HEK293 (cell line): ENCODE measurements around the gene EYA2.

ENCODE experiments used
- KLF16 ChIP-seq: fragments of 450-650 bp; formaldehyde crosslinking; IDR thresholded peaks from 2 replicates; pipeline ENCODE4 v1.5.1; 2017; ENCODE audit warnings: missing biosample characterization, missing genetic modification characterization
- TF ChIP-seq, protein P1 (sequence below): fragments of 450-650 bp; formaldehyde crosslinking; IDR thresholded peaks from 2 replicates; pipeline ENCODE4 v1.5.1; 2016; ENCODE audit warnings: missing biosample characterization, missing genetic modification characterization

DNA sequence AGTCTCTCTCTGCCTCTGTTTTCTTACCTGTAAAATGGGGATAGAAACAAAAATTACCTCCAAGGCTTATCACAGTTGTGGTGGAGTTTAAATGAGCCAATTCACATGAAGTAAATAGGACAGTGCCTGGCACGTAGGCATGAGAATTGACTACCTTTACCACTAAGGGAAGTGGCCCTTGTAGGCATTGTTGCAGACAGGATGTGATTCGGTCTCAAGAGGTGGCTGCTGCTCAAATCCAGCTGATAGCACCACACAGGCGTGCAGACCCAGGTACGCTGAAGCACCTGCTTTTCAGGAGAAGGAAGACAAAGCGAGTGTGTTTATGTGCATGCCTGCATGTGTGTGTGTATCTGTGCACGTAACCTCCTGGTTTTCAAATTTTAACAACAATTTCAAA is 108.6 kb downstream of the EYA2 start:
- TF ChIP-seq KLF16 = no peak
- TF ChIP-seq, protein P1, sequence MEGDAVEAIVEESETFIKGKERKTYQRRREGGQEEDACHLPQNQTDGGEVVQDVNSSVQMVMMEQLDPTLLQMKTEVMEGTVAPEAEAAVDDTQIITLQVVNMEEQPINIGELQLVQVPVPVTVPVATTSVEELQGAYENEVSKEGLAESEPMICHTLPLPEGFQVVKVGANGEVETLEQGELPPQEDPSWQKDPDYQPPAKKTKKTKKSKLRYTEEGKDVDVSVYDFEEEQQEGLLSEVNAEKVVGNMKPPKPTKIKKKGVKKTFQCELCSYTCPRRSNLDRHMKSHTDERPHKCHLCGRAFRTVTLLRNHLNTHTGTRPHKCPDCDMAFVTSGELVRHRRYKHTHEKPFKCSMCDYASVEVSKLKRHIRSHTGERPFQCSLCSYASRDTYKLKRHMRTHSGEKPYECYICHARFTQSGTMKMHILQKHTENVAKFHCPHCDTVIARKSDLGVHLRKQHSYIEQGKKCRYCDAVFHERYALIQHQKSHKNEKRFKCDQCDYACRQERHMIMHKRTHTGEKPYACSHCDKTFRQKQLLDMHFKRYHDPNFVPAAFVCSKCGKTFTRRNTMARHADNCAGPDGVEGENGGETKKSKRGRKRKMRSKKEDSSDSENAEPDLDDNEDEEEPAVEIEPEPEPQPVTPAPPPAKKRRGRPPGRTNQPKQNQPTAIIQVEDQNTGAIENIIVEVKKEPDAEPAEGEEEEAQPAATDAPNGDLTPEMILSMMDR = no peak
